ENCODE results near the gene GCNA.
A peak's percentile ranks its signal among the peaks of the same experiment; 100 is the strongest.
"Not testable (repeated sequence)": the region's sequence is repeated elsewhere in the genome, so short reads cannot be mapped to it uniquely, and the experiment has no call there.

The GCNA gene

GRCh38 chrX:71565474-71566041 is 12.7 kb upstream of the GCNA start:
- no peak for TF ChIP-seq POLR2A (IDR thresholded peaks at IDR 0.05; ENCODE audit: low read depth, low read length)
- peak; percentile 44 for FAIRE-seq
- no peak for DNase-seq (ENCODE audit: insufficient read length)

DNA sequence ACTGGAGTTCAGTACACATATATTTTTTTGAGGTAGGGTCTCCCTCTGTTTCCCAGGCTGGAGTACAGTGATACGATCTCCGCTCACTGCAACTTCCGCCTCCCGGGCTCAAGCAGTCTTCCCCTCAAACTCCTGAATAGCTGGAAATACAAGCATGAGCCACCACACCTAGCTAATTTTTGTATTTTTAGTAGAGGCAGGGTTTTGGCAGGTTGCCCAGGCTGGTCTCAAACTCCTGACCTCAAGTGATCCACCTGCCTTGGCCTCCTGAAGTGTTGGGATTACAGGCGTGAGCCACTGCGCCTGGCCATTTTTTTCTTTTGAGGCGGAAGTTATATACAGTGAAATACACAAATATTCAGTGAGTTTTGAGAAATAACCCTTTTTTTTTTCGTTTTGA is 6.8 kb upstream of the GCNA start:
- not testable (repeated sequence) for DNase-seq (ENCODE audit: insufficient read length); FAIRE-seq

GRCh38 chrX:71573590-71573989 is 4.6 kb upstream of the GCNA start:
- FAIRE-seq, result no peak
- DNase-seq (ENCODE audit: insufficient read length), result no peak
- TF ChIP-seq POLR2A (IDR thresholded peaks at IDR 0.05; ENCODE audit: low read depth, low read length), result no peak
- no peak for TF ChIP-seq POLR2AphosphoS5 (IDR thresholded peaks at IDR 0.05; ENCODE audit: low read depth, low read length)
- no peak for TF ChIP-seq TAF1 (IDR thresholded peaks at IDR 0.05; ENCODE audit: borderline replicate concordance, low read depth, low read length)

GRCh38 chrX:71577682-71578081 is 555 bp upstream of the GCNA start:
- DNase-seq (ENCODE audit: insufficient read length) (no peak), FAIRE-seq (no peak)
- TF ChIP-seq POLR2A (IDR thresholded peaks at IDR 0.05; ENCODE audit: low read depth, low read length), result no peak
- no peak for TF ChIP-seq POLR2AphosphoS5 (IDR thresholded peaks at IDR 0.05; ENCODE audit: low read depth, low read length)
- TF ChIP-seq TAF1 (IDR thresholded peaks at IDR 0.05; ENCODE audit: borderline replicate concordance, low read depth, low read length), result no peak

DNA sequence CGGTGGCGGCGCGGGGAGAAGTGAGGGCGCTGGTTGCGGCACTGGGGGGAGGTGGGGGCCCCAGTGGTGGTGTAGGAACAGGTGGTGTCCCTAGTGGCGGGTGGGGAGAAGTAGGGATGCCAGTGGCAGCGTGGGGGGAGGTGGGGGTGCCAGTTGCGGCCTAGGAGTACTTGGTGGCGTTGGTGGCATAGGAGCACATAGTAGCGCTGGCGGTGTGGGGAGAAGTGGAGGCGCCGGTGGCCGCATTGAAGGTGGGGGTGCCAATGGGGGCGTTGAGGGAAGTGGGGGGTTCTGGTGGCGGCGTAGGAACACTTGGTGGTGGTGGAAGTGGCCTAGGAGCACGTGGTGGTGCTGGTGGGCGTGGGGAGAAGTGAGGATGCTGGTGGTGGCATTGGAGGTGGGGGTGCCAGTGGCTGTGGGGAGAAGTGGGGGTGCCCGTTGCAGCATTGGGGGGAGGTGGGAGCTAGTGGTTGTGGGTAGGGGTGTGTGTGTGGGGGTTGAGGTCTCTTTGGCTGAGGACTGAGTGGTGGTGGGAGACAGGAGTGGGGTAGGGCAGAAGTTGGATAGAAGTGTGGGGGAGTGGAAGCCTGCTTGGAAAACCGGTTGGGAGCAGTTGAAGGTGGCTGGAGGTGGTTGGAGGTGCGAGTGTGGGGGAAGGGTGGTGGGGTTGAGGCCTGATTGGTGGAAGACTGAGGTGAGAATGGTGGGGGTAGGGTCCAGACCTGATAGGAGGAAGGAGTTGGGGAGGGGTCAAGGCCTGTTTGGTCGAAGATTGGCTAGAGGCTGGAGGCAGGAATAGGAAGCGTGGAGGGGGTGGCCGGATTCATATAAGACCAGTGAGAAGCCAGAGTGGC is 1.1 kb downstream of the GCNA start:
- DNase-seq (ENCODE audit: insufficient read length), result peak; percentile 14
- TF ChIP-seq TAF1 (IDR thresholded peaks at IDR 0.05; ENCODE audit: borderline replicate concordance, low read depth, low read length) (no peak), POLR2A (IDR thresholded peaks at IDR 0.05; ENCODE audit: low read depth, low read length) (no peak), POLR2AphosphoS5 (IDR thresholded peaks at IDR 0.05; ENCODE audit: low read depth, low read length) (no peak)
- no peak for FAIRE-seq

- DNase-seq (ENCODE audit: insufficient read length), result no peak
- FAIRE-seq, result no peak
- TF ChIP-seq POLR2A (IDR thresholded peaks at IDR 0.05; ENCODE audit: low read depth, low read length) (no peak), TAF1 (IDR thresholded peaks at IDR 0.05; ENCODE audit: borderline replicate concordance, low read depth, low read length) (no peak), POLR2AphosphoS5 (IDR thresholded peaks at IDR 0.05; ENCODE audit: low read depth, low read length) (no peak)
These were observed 1.7 kb downstream of the GCNA start for GRCh38 chrX:71579990-71580380.

GRCh38 chrX:71581210-71581609 is 3.0 kb downstream of the GCNA start:
- no peak for DNase-seq (ENCODE audit: insufficient read length)
- FAIRE-seq, result no peak
- TF ChIP-seq POLR2AphosphoS5 (IDR thresholded peaks at IDR 0.05; ENCODE audit: low read depth, low read length) (no peak), TAF1 (IDR thresholded peaks at IDR 0.05; ENCODE audit: borderline replicate concordance, low read depth, low read length) (no peak), POLR2A (IDR thresholded peaks at IDR 0.05; ENCODE audit: low read depth, low read length) (no peak)

GRCh38 chrX:71586929-71587328 is 8.7 kb downstream of the GCNA start:
- DNase-seq (ENCODE audit: insufficient read length), result no peak
- no peak for FAIRE-seq
- no peak for TF ChIP-seq POLR2AphosphoS5 (IDR thresholded peaks at IDR 0.05; ENCODE audit: low read depth, low read length)
- TF ChIP-seq TAF1 (IDR thresholded peaks at IDR 0.05; ENCODE audit: borderline replicate concordance, low read depth, low read length), result no peak

- not testable (repeated sequence) for FAIRE-seq
These were observed 15.0 kb downstream of the GCNA start for GRCh38 chrX:71593210-71593609.

GRCh38 chrX:71599965-71600364 is 21.7 kb downstream of the GCNA start:
- no peak for FAIRE-seq
- DNase-seq (ENCODE audit: insufficient read length), result no peak
- TF ChIP-seq POLR2AphosphoS5 (IDR thresholded peaks at IDR 0.05; ENCODE audit: low read depth, low read length), result no peak
- no peak for TF ChIP-seq TAF1 (IDR thresholded peaks at IDR 0.05; ENCODE audit: borderline replicate concordance, low read depth, low read length)
- no peak for TF ChIP-seq POLR2A (IDR thresholded peaks at IDR 0.05; ENCODE audit: low read depth, low read length)

More at GRCh38 chrX:71593210-71593609, 15.0 kb downstream of the GCNA start:
- DNase-seq (ENCODE audit: insufficient read length), result not testable (repeated sequence)

GRCh38 chrX:71603618-71604017 is 25.4 kb downstream of the GCNA start:
- no peak for TF ChIP-seq POLR2AphosphoS5 (IDR thresholded peaks at IDR 0.05; ENCODE audit: low read depth, low read length)
- no peak for TF ChIP-seq POLR2A (IDR thresholded peaks at IDR 0.05; ENCODE audit: low read depth, low read length)
- TF ChIP-seq TAF1 (IDR thresholded peaks at IDR 0.05; ENCODE audit: borderline replicate concordance, low read depth, low read length), result no peak
- DNase-seq (ENCODE audit: insufficient read length) (no peak), FAIRE-seq (no peak)

DNA sequence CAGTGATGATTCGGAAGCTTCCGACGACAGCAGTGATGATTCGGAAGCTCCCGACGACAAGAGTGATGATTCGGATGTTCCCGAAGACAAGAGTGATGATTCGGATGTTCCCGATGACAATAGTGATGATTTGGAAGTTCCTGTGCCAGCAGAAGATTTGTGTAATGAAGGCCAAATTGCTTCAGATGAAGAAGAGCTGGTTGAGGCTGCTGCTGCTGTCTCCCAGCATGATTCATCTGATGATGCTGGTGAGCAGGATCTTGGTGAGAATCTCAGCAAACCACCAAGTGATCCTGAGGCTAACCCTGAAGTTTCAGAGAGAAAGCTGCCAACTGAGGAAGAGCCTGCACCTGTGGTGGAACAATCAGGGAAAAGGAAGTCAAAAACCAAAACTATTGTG is 25.9 kb downstream of the GCNA start:
- FAIRE-seq (no peak), DNase-seq (ENCODE audit: insufficient read length) (no peak)
- TF ChIP-seq POLR2A (IDR thresholded peaks at IDR 0.05; ENCODE audit: low read depth, low read length), result no peak
- no peak for TF ChIP-seq TAF1 (IDR thresholded peaks at IDR 0.05; ENCODE audit: borderline replicate concordance, low read depth, low read length)
- TF ChIP-seq POLR2AphosphoS5 (IDR thresholded peaks at IDR 0.05; ENCODE audit: low read depth, low read length), result no peak

Measured in GM12892 (cell line).